AG09319 (cell line): Measurements from ENCODE around the gene EPB41L2.

Experiments used
- DNase-seq: peaks from one replicate; pipeline ENCODE4 v3.0.0-alpha.2; 2010; ENCODE audit warnings: low read depth; ENCODE audit errors: extremely low read depth
- TF ChIP-seq, protein P1 (sequence below): IDR thresholded peaks from 2 replicates; pipeline ENCODE4 v1.5.1; 2011; ENCODE audit warnings: low read depth, mild to moderate bottlenecking, inconsistent platforms, low read length, moderate library complexity

Gene EPB41L2

DNA sequence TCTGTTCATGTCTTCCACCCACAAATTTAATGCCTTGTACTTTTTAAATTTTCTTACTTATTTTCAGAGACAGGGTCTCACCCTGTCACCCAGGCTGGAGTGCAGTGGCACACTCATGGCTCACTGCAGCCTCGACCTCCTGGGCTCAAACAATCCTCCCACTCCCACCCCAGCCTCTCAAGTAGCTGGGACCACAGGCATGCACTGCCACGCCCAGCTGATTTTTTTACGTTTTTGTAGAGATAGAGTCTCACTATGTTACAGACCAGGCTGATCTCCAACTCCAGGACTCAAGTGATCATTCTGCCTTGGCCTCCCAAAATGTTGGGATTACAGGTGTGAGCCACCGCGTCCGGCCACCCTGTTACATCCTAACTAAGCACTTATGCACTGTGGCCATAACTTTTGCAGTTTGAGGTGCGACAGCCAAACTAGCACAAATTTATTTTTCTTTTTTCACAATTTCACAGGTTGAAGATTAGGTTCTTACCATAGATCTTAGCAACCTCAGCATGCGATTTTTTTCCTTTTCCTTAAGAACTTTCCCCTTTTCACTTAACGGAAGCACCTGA lies 92.1 kb downstream of the EPB41L2 start:
- TF ChIP-seq, protein P1, sequence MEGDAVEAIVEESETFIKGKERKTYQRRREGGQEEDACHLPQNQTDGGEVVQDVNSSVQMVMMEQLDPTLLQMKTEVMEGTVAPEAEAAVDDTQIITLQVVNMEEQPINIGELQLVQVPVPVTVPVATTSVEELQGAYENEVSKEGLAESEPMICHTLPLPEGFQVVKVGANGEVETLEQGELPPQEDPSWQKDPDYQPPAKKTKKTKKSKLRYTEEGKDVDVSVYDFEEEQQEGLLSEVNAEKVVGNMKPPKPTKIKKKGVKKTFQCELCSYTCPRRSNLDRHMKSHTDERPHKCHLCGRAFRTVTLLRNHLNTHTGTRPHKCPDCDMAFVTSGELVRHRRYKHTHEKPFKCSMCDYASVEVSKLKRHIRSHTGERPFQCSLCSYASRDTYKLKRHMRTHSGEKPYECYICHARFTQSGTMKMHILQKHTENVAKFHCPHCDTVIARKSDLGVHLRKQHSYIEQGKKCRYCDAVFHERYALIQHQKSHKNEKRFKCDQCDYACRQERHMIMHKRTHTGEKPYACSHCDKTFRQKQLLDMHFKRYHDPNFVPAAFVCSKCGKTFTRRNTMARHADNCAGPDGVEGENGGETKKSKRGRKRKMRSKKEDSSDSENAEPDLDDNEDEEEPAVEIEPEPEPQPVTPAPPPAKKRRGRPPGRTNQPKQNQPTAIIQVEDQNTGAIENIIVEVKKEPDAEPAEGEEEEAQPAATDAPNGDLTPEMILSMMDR, result no peak
- DNase-seq, result no peak

- no peak for DNase-seq
- TF ChIP-seq, protein P1, result no peak
These were observed 93.1 kb downstream of the EPB41L2 start for GRCh38 chr6:130969791-130970491.

- DNase-seq, result no peak
- TF ChIP-seq, protein P1, result no peak
These were observed 93.9 kb downstream of the EPB41L2 start for GRCh38 chr6:130969166-130969565.

GRCh38 chr6:130968476-130968875 lies 94.6 kb downstream of the EPB41L2 start:
- TF ChIP-seq, protein P1, result no peak
- DNase-seq, result no peak

GRCh38 chr6:130967502-130968445 lies 95.3 kb downstream of the EPB41L2 start:
- TF ChIP-seq, protein P1, result no peak
- no peak for DNase-seq

DNA sequence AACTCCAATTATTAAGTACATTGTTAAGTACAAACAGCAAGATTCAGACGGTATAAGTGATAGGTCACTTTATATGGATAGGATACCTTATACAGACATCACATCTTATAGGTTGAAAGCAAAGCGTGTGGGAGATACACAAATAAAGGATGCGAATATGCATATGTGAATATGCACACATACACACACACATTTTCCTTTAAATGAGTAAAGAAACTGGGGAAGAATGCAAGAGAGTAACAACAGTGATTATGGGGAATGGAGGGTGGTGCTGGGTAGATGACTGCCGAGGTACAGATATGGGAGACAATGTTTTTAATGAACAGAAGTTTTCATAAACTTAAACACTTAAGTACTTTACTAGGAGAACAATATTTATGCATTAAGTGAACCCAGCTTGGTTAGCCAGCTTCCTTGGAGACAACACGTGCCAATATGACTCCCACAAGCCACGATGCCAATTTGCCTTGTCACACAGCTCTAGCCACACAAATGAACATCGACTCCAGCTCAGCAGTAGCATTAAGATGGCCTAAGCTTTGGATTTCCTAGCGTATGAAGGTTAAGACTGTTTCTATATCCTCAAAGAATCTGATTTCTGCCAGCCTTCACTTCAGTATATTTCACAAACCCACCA lies 96.6 kb downstream of the EPB41L2 start:
- TF ChIP-seq, protein P1, result no peak
- DNase-seq, result no peak
